Measurements from ENCODE around the gene GAS2L1. TPM values are rescaled to one million over a fixed set of nuclear protein-coding genes. Genes with fewer than 3 reads are reported as not detected.
A peak's percentile ranks its signal among the peaks of the same experiment; 100 is the strongest.

GAS2L1 gene
- total RNA-seq, 1 donor from 2014 or later: 21.6 TPM

DNA sequence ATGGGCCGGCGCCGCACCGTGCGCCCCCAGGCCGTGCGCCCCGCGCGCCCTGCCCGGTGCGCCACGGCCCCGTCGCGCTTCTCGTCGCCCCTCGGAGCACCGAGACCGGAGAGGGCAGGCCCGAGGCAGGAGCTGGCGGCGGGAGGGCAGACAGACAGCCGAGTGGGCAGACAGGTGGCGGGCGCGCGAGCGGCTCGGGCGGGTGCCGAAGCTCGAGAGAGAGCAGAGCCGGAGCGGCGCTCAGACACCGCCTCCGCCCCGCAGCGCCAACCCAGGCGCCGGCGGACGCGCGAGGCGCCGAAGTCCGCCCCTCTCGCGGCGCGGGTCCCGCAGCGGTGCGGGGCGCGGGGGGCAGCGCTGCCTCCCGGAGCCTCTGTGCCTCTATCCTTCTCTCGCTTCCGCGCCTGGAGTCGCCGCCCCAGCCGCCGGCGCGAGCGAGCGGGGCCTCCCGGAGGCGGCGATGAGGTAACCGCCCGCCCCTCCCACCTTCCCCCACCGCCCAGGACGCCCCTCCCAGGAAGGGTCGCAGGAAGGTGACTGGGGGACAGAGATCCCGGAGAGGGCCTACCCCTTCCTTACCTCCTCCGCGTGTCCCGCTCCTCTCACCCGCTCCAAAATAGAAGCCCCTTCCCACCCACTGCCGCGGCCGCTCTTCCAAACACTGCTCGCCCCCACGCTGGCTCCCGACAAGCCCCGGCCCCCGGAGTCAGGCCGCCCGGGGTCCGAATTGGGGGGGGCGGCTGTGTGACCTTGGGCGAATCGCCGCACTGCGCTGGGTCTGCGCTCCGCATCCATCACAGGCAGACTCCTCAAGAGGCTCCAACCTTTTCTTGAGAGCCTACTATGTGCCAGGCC, 9.1 kb downstream of the GAS2L1 start, which contains the start of gene RASL10A:
TSS of gene RASL10A (minus strand) at position 412 of the 855 bp plus-strand sequence. CDS start 451 bp downstream, outside the sequence.
- Mint-ChIP-seq H3K4me1 (ENCODE audit: unreplicated experiment) (peaks cover 21% of the 10 kb centered on the region), H3K27me3 (ENCODE audit: unreplicated experiment) (peaks cover 25% of the 10 kb centered on the region), H3K36me3 (ENCODE audit: unreplicated experiment) (no peaks in the 10 kb centered on the region), H3K9me3 (ENCODE audit: unreplicated experiment) (no peaks in the 10 kb centered on the region), H3K27ac (ENCODE audit: unreplicated experiment) (no peak within 1 kb of the TSS), H3K4me3 (ENCODE audit: unreplicated experiment) (peak within 1 kb of the TSS; percentile 56)
- no peak for DNase-seq (ENCODE audit: extremely low spot score, unreplicated experiment)
- TF ChIP-seq, protein P1, sequence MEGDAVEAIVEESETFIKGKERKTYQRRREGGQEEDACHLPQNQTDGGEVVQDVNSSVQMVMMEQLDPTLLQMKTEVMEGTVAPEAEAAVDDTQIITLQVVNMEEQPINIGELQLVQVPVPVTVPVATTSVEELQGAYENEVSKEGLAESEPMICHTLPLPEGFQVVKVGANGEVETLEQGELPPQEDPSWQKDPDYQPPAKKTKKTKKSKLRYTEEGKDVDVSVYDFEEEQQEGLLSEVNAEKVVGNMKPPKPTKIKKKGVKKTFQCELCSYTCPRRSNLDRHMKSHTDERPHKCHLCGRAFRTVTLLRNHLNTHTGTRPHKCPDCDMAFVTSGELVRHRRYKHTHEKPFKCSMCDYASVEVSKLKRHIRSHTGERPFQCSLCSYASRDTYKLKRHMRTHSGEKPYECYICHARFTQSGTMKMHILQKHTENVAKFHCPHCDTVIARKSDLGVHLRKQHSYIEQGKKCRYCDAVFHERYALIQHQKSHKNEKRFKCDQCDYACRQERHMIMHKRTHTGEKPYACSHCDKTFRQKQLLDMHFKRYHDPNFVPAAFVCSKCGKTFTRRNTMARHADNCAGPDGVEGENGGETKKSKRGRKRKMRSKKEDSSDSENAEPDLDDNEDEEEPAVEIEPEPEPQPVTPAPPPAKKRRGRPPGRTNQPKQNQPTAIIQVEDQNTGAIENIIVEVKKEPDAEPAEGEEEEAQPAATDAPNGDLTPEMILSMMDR (IDR thresholded peaks at IDR 0.05): no peak

DNA sequence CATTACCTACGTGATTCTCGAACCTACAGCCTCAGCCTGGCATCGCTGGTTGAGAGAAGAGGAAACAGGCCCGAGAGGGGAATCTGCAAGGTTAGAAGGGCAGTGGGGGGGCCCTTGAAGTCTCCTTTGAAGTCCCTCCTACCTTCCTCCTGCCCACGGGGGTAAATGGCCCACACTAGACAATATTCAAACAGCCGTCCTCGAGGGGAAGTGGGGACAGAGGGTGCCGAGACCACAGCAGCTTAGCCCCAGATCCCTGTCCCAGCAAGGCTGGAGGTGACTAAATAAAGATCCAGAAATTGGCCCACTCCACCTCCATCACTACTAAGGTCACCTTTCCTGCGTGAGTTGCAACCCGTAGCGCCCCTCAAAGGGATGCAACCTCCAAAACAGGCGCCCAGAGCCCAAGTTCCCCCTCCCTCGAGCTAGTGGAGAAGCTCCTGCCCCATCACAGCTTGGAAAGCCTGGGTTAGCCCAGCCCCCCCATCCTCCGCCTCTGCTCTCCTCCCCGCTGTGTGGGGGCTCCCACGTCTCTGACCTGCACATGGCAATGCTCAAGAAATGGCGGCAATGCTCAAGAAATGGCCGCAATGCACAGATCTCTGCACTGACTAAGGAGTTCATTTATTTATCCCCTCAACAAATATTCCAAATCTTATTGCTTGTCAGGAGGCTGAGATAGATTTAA, 9.8 kb downstream of the GAS2L1 start:
- Mint-ChIP-seq H3K4me1 (ENCODE audit: unreplicated experiment) (peaks cover 14% of the 10 kb centered on the region), H3K27ac (ENCODE audit: unreplicated experiment) (no peak overlapping the region), H3K27me3 (ENCODE audit: unreplicated experiment) (peaks cover 25% of the 10 kb centered on the region), H3K4me3 (ENCODE audit: unreplicated experiment) (peak overlapping the region; percentile 56), H3K36me3 (ENCODE audit: unreplicated experiment) (no peaks in the 10 kb centered on the region), H3K9me3 (ENCODE audit: unreplicated experiment) (no peaks in the 10 kb centered on the region)
- TF ChIP-seq, protein P1 (IDR thresholded peaks at IDR 0.05): no peak
- DNase-seq (ENCODE audit: extremely low spot score, unreplicated experiment): no peak

DNA sequence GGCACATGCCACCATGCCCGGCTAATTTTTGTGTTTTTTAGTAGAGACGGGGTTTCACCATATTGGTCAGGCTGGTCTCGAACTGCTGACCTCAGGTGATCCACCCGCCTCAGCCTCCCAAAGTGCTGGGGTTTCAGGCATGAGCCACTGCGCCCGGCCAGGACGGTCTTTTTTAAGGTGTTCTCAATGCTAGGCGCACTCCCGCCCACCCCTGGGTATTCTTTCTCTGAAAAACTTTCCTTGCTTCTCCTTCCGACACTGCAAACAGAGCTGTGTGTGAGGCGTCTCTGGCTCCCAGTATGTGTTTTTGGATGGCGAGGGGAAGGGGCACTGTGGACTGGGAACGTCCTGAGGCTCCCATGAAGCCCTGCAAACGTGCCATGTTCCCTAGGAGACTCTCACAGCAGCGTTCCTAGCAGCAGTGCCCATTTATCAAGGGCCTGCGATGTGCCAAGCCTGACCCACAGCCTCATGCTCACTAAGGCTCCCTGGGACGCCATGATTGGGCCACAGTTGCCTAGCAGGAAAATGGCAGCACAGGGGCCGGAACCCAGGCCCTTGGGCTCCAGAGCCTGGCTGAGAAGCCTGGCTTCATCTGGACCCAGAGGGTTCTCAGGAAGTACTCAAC, 11.5 kb downstream of the GAS2L1 start:
- Mint-ChIP-seq H3K27ac (ENCODE audit: unreplicated experiment) (no peak overlapping the region), H3K4me1 (ENCODE audit: unreplicated experiment) (peaks cover 12% of the 10 kb centered on the region), H3K27me3 (ENCODE audit: unreplicated experiment) (peaks cover 25% of the 10 kb centered on the region), H3K4me3 (ENCODE audit: unreplicated experiment) (no peak overlapping the region), H3K36me3 (ENCODE audit: unreplicated experiment) (no peaks in the 10 kb centered on the region), H3K9me3 (ENCODE audit: unreplicated experiment) (no peaks in the 10 kb centered on the region)
- no peak for DNase-seq (ENCODE audit: extremely low spot score, unreplicated experiment)
- TF ChIP-seq, protein P1 (IDR thresholded peaks at IDR 0.05): no peak

DNA sequence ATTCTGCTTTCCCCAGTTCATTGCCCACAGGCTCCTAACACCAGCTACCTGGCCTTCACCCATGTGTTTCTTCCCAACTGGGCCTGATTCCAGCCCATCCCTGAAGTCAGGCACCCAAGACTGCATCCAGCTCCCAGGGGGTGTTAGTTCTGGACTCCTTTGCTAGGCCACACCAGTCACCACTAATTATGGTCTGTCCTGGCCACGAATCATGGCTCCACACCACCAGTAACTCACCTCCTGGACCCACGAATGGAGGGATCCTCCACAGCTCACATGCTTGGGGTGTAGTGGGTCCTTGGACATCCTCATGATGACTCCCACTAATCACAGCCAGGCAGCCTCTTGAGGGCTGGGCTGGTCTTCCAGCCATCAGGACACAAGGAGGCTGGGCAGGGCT, 12.6 kb downstream of the GAS2L1 start:
- Mint-ChIP-seq H3K27ac (ENCODE audit: unreplicated experiment) (no peak overlapping the region), H3K4me1 (ENCODE audit: unreplicated experiment) (peaks cover 10% of the 10 kb centered on the region), H3K36me3 (ENCODE audit: unreplicated experiment) (no peaks in the 10 kb centered on the region), H3K4me3 (ENCODE audit: unreplicated experiment) (no peak overlapping the region), H3K27me3 (ENCODE audit: unreplicated experiment) (peaks cover 20% of the 10 kb centered on the region), H3K9me3 (ENCODE audit: unreplicated experiment) (no peaks in the 10 kb centered on the region)
- DNase-seq (ENCODE audit: extremely low spot score, unreplicated experiment): no peak
- TF ChIP-seq, protein P1 (IDR thresholded peaks at IDR 0.05): no peak
